Left lung (tissue), 10 donors: ENCODE measurements around the gene PRXL2B. TPM values are rescaled to one million over a fixed set of nuclear protein-coding genes. Genes with fewer than 3 reads are reported as not detected.
A peak's percentile ranks its signal among the peaks of the same experiment; 100 is the strongest.

ENCODE experiments used
- ATAC-seq: fragments of 200-7000 bp; cut with Tn5 transposase; one replicate; pipeline ENCODE4 v1.9.1; 2020; ENCODE audit warnings: moderate library complexity
- DNase-seq, 4 donors: peaks; one replicate each; pipeline ENCODE4 v3.0.0-alpha.2; 2013 to 2020
- H3K27ac ChIP-seq, 2 donors: fragments of 200-600 bp; sonication (generic) in 1 of 2; one replicate each; pipeline versions ENCODE4 v1.5.0 to v1.8.0; 2020 to 2021
- H3K27me3 ChIP-seq, 2 donors: fragments of 200-600 bp; sonication (generic) in 1 of 2; one replicate each; pipeline versions ENCODE4 v1.5.0 to v1.8.0; 2020 to 2021
- H3K36me3 ChIP-seq, 2 donors: fragments of 200-600 bp; sonication (generic) in 1 of 2; one replicate each; pipeline versions ENCODE4 v1.5.0 to v1.8.0; 2020 to 2021
- H3K4me1 ChIP-seq, 2 donors: fragments of 200-600 bp; one replicate each; pipeline ENCODE4 v1.8.0; 2021
- H3K4me3 ChIP-seq, 2 donors: fragments of 200-600 bp; sonication (generic) in 1 of 2; one replicate each; pipeline versions ENCODE4 v1.5.0 to v1.8.0; 2020 to 2021; ENCODE audit warnings: mild to moderate bottlenecking in 1 of 2
- H3K9me3 ChIP-seq, 2 donors: fragments of 200-600 bp; sonication (generic) in 1 of 2; one replicate each; pipeline versions ENCODE4 v1.5.0 to v1.8.0; 2020 to 2021
- intact Hi-C, 2 donors: fragments of 100-400 bp; cut with DNase I; formaldehyde crosslinking; loops; one replicate each; pipeline versions ENCODE4 v1.11.2 to v1.14.2; 2022
- polyA plus RNA-seq, 6 donors: library from polyadenylated mRNA; unstranded; fragments of 120-200 nt; gene quantifications; one replicate each; pipeline ENCODE4 v1.2.1, GENCODE V29; 2013; ENCODE audit not compliant: insufficient read length in 6 of 6
- total RNA-seq, 2 donors: library from RNA; stranded (reverse); fragmentation: NEBNext Ultra II Directional; extraction: Animal tissue kit (Norgen Biotek cat#: 25700); gene quantifications; one replicate each; pipeline ENCODE4 v1.2.1, GENCODE V29; 2021
- TF ChIP-seq, protein P1 (sequence below), 2 donors: fragments of 200-600 bp; sonication (generic) in 1 of 2; IDR thresholded peaks; one replicate each; pipeline versions ENCODE4 v1.5.0 to v1.8.0; 2021; ENCODE audit warnings: antibody characterized with exemption in 2 of 2
- donor health status: DM: no; HTN: yes; CAD: no.
- donor health status: DM: no; HTN: no; CAD: no.

PRXL2B gene
- total and polyA plus RNA-seq, 8 donors, result 33.2 to 62.5 (median 45.4) TPM

DNA sequence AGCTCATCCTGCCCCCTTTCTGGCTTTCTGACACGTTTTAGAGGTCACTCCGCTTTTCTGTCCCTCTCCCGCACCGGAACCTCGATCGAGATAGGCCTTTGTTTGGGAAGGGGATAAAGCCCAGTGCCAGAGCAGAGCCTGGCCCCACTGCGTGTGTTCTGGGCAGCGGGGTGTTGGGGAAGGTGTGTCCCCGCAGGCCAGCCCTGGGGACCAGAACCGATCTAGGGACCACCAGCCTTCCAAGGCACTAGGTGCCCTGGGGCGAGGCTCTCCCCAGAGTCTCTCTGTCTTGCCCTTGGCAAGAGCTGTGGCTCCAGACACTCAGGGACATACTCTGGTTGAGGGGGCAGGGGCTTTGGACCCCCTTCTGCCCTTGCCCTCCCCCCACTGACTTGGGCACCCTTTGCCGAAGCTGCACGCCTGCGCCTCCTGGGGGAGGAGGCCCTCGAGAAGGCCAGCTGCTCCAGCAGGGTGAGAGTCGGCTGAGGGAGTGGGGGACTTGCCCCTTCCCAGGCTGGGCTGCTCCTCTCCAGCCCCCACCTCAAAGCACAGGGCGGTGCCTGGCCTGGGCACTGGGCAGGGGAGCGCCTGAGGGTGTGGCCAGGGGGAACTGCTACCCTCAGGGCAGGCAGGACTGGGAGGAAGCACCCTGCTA, 16.4 kb downstream of the PRXL2B start:
- no peak for ATAC-seq
- intact Hi-C loops, result no loop called here

DNA sequence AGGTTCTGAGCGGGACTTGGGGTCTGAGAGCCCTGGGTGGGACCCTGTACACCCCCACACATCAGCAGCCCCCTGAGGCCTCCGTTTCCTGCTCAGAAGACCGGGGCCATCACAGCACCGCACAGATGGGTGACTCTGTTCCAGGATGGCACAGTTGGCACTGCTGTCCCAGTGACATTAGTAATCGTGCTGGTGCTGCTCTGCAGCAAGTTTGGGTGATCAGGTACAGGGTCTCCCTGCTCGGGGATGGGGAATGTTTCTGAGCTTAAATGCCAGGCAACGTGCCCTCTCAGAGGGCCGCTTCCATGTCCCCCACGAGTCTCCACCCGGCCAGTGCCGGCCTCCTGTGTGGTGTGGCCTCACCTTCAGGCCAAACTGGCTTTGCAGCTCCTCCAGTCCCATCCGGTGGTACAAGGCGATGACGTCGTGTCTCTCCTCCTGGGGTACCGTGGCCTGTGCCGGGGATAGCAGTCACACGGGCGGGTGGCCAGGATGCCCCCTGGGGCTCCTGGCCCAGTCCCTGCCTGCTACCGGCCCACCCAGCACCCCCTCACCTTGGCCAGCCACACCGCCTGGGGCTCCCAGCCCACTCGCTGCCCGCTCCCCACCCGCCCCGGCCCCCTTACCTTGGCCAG, 17.1 kb downstream of the PRXL2B start:
- no peaks in the 10 kb centered on the region for H3K4me1 ChIP-seq
- TF ChIP-seq, protein P1, sequence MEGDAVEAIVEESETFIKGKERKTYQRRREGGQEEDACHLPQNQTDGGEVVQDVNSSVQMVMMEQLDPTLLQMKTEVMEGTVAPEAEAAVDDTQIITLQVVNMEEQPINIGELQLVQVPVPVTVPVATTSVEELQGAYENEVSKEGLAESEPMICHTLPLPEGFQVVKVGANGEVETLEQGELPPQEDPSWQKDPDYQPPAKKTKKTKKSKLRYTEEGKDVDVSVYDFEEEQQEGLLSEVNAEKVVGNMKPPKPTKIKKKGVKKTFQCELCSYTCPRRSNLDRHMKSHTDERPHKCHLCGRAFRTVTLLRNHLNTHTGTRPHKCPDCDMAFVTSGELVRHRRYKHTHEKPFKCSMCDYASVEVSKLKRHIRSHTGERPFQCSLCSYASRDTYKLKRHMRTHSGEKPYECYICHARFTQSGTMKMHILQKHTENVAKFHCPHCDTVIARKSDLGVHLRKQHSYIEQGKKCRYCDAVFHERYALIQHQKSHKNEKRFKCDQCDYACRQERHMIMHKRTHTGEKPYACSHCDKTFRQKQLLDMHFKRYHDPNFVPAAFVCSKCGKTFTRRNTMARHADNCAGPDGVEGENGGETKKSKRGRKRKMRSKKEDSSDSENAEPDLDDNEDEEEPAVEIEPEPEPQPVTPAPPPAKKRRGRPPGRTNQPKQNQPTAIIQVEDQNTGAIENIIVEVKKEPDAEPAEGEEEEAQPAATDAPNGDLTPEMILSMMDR (IDR thresholded peaks at IDR 0.05), result no peak
- H3K27me3 ChIP-seq, result peaks cover 0 to 13% of the 10 kb centered on the region in 2 donors
- no peak overlapping the region for H3K4me3 ChIP-seq
- no peak overlapping the region for H3K27ac ChIP-seq
- no peaks in the 10 kb centered on the region for H3K9me3 ChIP-seq
- intact Hi-C loops, result no loop called here
- no peak for ATAC-seq
- peak in 1 of 4 donors; percentile 57 for DNase-seq
- no peaks in the 10 kb centered on the region for H3K36me3 ChIP-seq

More for the DNA sequence above, 16.4 kb downstream of the PRXL2B start:
- Histone ChIP-seq H3K27ac (no peak overlapping the region), H3K4me1 (no peaks in the 10 kb centered on the region), H3K36me3 (no peaks in the 10 kb centered on the region), H3K4me3 (no peak overlapping the region), H3K27me3 (peaks cover 0 to 13% of the 10 kb centered on the region in 2 donors), H3K9me3 (peaks cover 0 to 3% of the 10 kb centered on the region in 2 donors)
- TF ChIP-seq, protein P1 (IDR thresholded peaks at IDR 0.05), result no peak
- no peak for DNase-seq

GRCh38 chr1:2604156-2604843, 17.7 kb downstream of the PRXL2B start:
- H3K4me1 ChIP-seq, result no peaks in the 10 kb centered on the region
- TF ChIP-seq, protein P1 (IDR thresholded peaks at IDR 0.05), result no peak
- intact Hi-C loops, result no loop called here
- H3K36me3 ChIP-seq, result no peaks in the 10 kb centered on the region
- ATAC-seq, result no peak
- H3K27ac ChIP-seq, result no peak overlapping the region
- H3K27me3 ChIP-seq, result peaks cover 0 to 13% of the 10 kb centered on the region in 2 donors
- DNase-seq, result no peak
- no peaks in the 10 kb centered on the region for H3K9me3 ChIP-seq
- H3K4me3 ChIP-seq, result no peak overlapping the region

GRCh38 chr1:2604844-2605508, 18.4 kb downstream of the PRXL2B start:
- H3K4me3 ChIP-seq, result no peak overlapping the region
- no peaks in the 10 kb centered on the region for H3K4me1 ChIP-seq
- TF ChIP-seq, protein P1 (IDR thresholded peaks at IDR 0.05), result no peak
- no peaks in the 10 kb centered on the region for H3K9me3 ChIP-seq
- H3K27ac ChIP-seq, result no peak overlapping the region
- no peak for ATAC-seq
- H3K27me3 ChIP-seq, result peaks cover 0 to 13% of the 10 kb centered on the region in 2 donors
- intact Hi-C loops, result no loop called here
- H3K36me3 ChIP-seq, result no peaks in the 10 kb centered on the region
- peak in 1 of 4 donors; percentile 57 for DNase-seq
